Measurements from ENCODE around the gene ROR2.
A peak's percentile ranks its signal among the peaks of the same experiment; 100 is the strongest.

ROR2 gene

GRCh38 chr9:91733006-91733624 lies 216.9 kb downstream of the ROR2 start:
- H3K4me3 ChIP-seq (ENCODE audit: low read depth, low read length): no peak overlapping the region
- no peak for DNase-seq (ENCODE audit: low read depth)
- TF ChIP-seq CTCF (IDR thresholded peaks at IDR 0.05; ENCODE audit: low read depth, low read length, missing control alignments): no peak

GRCh38 chr9:91732187-91733005 lies 217.6 kb downstream of the ROR2 start:
- no peak overlapping the region for H3K4me3 ChIP-seq (ENCODE audit: low read depth, low read length)
- no peak for TF ChIP-seq CTCF (IDR thresholded peaks at IDR 0.05; ENCODE audit: low read depth, low read length, missing control alignments)
- DNase-seq (ENCODE audit: low read depth): no peak

GRCh38 chr9:91730806-91731205 lies 219.2 kb downstream of the ROR2 start:
- no peak for DNase-seq (ENCODE audit: low read depth)
- H3K4me3 ChIP-seq (ENCODE audit: low read depth, low read length): no peak overlapping the region
- TF ChIP-seq CTCF (IDR thresholded peaks at IDR 0.05; ENCODE audit: low read depth, low read length, missing control alignments): no peak

- DNase-seq (ENCODE audit: low read depth): no peak
- TF ChIP-seq CTCF (IDR thresholded peaks at IDR 0.05; ENCODE audit: low read depth, low read length, missing control alignments): no peak
- no peak overlapping the region for H3K4me3 ChIP-seq (ENCODE audit: low read depth, low read length)
These were observed 220.5 kb downstream of the ROR2 start for GRCh38 chr9:91729558-91729842.

- no peak overlapping the region for H3K4me3 ChIP-seq (ENCODE audit: low read depth, low read length)
- no peak for TF ChIP-seq CTCF (IDR thresholded peaks at IDR 0.05; ENCODE audit: low read depth, low read length, missing control alignments)
- DNase-seq (ENCODE audit: low read depth): no peak
These were observed 222.1 kb downstream of the ROR2 start for GRCh38 chr9:91727972-91728371.

GRCh38 chr9:91727316-91727861 lies 222.6 kb downstream of the ROR2 start:
- TF ChIP-seq CTCF (IDR thresholded peaks at IDR 0.05; ENCODE audit: low read depth, low read length, missing control alignments): peak; percentile 69
- DNase-seq (ENCODE audit: low read depth): no peak
- no peak overlapping the region for H3K4me3 ChIP-seq (ENCODE audit: low read depth, low read length)

Data from GM12864 (cell line).